Immature natural killer cell (primary cell): ENCODE data around the gene SLN. TPM values are rescaled to one million over a fixed set of nuclear protein-coding genes. Genes with fewer than 3 reads are reported as not detected.
"Not testable (repeated sequence)": the region's sequence is repeated elsewhere in the genome, so short reads cannot be mapped to it uniquely, and the experiment has no call there.

ENCODE experiments used
- DNase-seq, 3 donors: peaks; one replicate each; pipeline ENCODE4 v3.0.0; 2022; ENCODE audit warnings: mixed read lengths in 1 of 3
- H3K27ac Mint-ChIP-seq, 6 donors: one replicate each; pipeline ENCODE4 v1.8.0; 2020; ENCODE audit warnings: mixed read lengths in 6 of 6, mild to moderate bottlenecking in 5 of 6, inconsistent platforms in 4 of 6, moderate library complexity in 3 of 6
- H3K27me3 Mint-ChIP-seq, 3 donors: one replicate each; pipeline ENCODE4 v1.8.0; 2020 to 2021; ENCODE audit warnings: low read depth in 3 of 3, mild to moderate bottlenecking in 3 of 3, mixed read lengths in 3 of 3, moderate library complexity in 3 of 3, inconsistent platforms in 1 of 3
- H3K36me3 Mint-ChIP-seq, 3 donors: one replicate each; pipeline ENCODE4 v1.8.0; 2020; ENCODE audit warnings: mixed read lengths in 3 of 3, inconsistent platforms in 2 of 3, mild to moderate bottlenecking in 2 of 3
- H3K4me1 Mint-ChIP-seq, 2 donors: one replicate each; pipeline ENCODE4 v1.8.0; 2020; ENCODE audit warnings: inconsistent platforms in 2 of 2, mild to moderate bottlenecking in 2 of 2, mixed read lengths in 2 of 2, moderate library complexity in 1 of 2
- H3K4me3 Mint-ChIP-seq, 5 donors: one replicate each; pipeline ENCODE4 v1.8.0; 2020; ENCODE audit warnings: mild to moderate bottlenecking in 5 of 5, mixed read lengths in 5 of 5, inconsistent platforms in 3 of 5, moderate library complexity in 3 of 5
- H3K9me3 Mint-ChIP-seq, 6 donors: one replicate each; pipeline ENCODE4 v1.8.0; 2020; ENCODE audit warnings: mild to moderate bottlenecking in 6 of 6, mixed read lengths in 6 of 6, inconsistent platforms in 4 of 6, moderate library complexity in 3 of 6
- polyA plus RNA-seq, 3 donors: library from polyadenylated mRNA; unstranded; fragments of 300-500 nt; fragmentation: Illumina TruSeq; gene quantifications; one replicate each; pipeline ENCODE4 v1.2.3, GENCODE V29; 2021

SLN gene
- not detected for polyA plus RNA-seq

GRCh38 chr11:107711861-107712755 is at the start of gene SLN:
TSS of gene SLN (minus strand) at chr11:107712056.
- Mint-ChIP-seq H3K27me3 (peaks cover 3 to 7% (median 6%) of the 10 kb centered on the region in 3 donors), H3K9me3 (peaks cover 0 to 2% (median 0%) of the 10 kb centered on the region in 6 donors), H3K4me3 (no peak within 1 kb of the TSS), H3K4me1 (no peaks in the 10 kb centered on the region), H3K27ac (no peak within 1 kb of the TSS), H3K36me3 (no peaks in the 10 kb centered on the region)
- no peak for DNase-seq

- not testable (repeated sequence) for H3K36me3 Mint-ChIP-seq, H3K9me3 Mint-ChIP-seq, DNase-seq
Measured at GRCh38 chr11:107758719-107759355, 47.0 kb upstream of the SLN start.

GRCh38 chr11:107757661-107758060 is 45.8 kb upstream of the SLN start:
- Mint-ChIP-seq H3K27ac (no peak overlapping the region), H3K27me3 (peaks cover 0 to 11% (median 10%) of the 10 kb centered on the region in 3 donors), H3K4me1 (no peaks in the 10 kb centered on the region)

More at GRCh38 chr11:107758719-107759355, 47.0 kb upstream of the SLN start:
- not testable (repeated sequence) for H3K4me3 Mint-ChIP-seq, H3K27ac Mint-ChIP-seq, H3K4me1 Mint-ChIP-seq
- H3K27me3 Mint-ChIP-seq = peaks cover 1 to 16% (median 10%) of the 10 kb centered on the region in 3 donors

GRCh38 chr11:107756553-107756952 is 44.7 kb upstream of the SLN start:
- no peak for DNase-seq
- Mint-ChIP-seq H3K4me3 (no peak overlapping the region), H3K27ac (no peak overlapping the region), H3K36me3 (peaks cover 0 to 3% (median 0%) of the 10 kb centered on the region in 3 donors), H3K9me3 (no peaks in the 10 kb centered on the region), H3K4me1 (no peaks in the 10 kb centered on the region), H3K27me3 (peaks cover 0 to 9% (median 9%) of the 10 kb centered on the region in 3 donors)

More at GRCh38 chr11:107757661-107758060, 45.8 kb upstream of the SLN start:
- no peak for DNase-seq
- Mint-ChIP-seq H3K4me3 (no peak overlapping the region), H3K9me3 (no peaks in the 10 kb centered on the region), H3K36me3 (peaks cover 0 to 3% (median 0%) of the 10 kb centered on the region in 3 donors)

- Mint-ChIP-seq H3K4me3 (no peak overlapping the region), H3K27ac (no peak overlapping the region), H3K27me3 (peaks cover 0 to 10% (median 4%) of the 10 kb centered on the region in 3 donors), H3K36me3 (no peaks in the 10 kb centered on the region), H3K4me1 (no peaks in the 10 kb centered on the region), H3K9me3 (no peaks in the 10 kb centered on the region)
- no peak for DNase-seq
Measured at GRCh38 chr11:107752949-107753822, 41.3 kb upstream of the SLN start.

GRCh38 chr11:107752508-107752907 is 40.7 kb upstream of the SLN start:
- no peak overlapping the region for H3K4me3 Mint-ChIP-seq

GRCh38 chr11:107751082-107751481 is 39.2 kb upstream of the SLN start:
- no peak overlapping the region for H3K4me3 Mint-ChIP-seq
- no peak overlapping the region for H3K27ac Mint-ChIP-seq
- peaks cover 0 to 13% (median 0%) of the 10 kb centered on the region in 3 donors for H3K27me3 Mint-ChIP-seq
- DNase-seq = no peak
- no peaks in the 10 kb centered on the region for H3K9me3 Mint-ChIP-seq
- no peaks in the 10 kb centered on the region for H3K36me3 Mint-ChIP-seq
- no peaks in the 10 kb centered on the region for H3K4me1 Mint-ChIP-seq

More at GRCh38 chr11:107752508-107752907, 40.7 kb upstream of the SLN start:
- no peaks in the 10 kb centered on the region for H3K4me1 Mint-ChIP-seq
- H3K27ac Mint-ChIP-seq = no peak overlapping the region
- no peak for DNase-seq
- H3K27me3 Mint-ChIP-seq = peaks cover 0 to 11% (median 0%) of the 10 kb centered on the region in 3 donors
- no peaks in the 10 kb centered on the region for H3K36me3 Mint-ChIP-seq
- no peaks in the 10 kb centered on the region for H3K9me3 Mint-ChIP-seq

GRCh38 chr11:107750313-107750712 is 38.5 kb upstream of the SLN start:
- no peaks in the 10 kb centered on the region for H3K9me3 Mint-ChIP-seq

GRCh38 chr11:107747622-107748021 is 35.8 kb upstream of the SLN start:
- Mint-ChIP-seq H3K4me3 (no peak overlapping the region), H3K4me1 (no peaks in the 10 kb centered on the region), H3K27ac (no peak overlapping the region), H3K36me3 (no peaks in the 10 kb centered on the region), H3K9me3 (peaks cover 0 to 2% (median 0%) of the 10 kb centered on the region in 6 donors), H3K27me3 (peaks cover 0 to 15% (median 5%) of the 10 kb centered on the region in 3 donors)
- no peak for DNase-seq

More at GRCh38 chr11:107750313-107750712, 38.5 kb upstream of the SLN start:
- H3K36me3 Mint-ChIP-seq = no peaks in the 10 kb centered on the region
- no peak overlapping the region for H3K27ac Mint-ChIP-seq
- H3K27me3 Mint-ChIP-seq = peaks cover 0 to 14% (median 1%) of the 10 kb centered on the region in 3 donors
- no peaks in the 10 kb centered on the region for H3K4me1 Mint-ChIP-seq
- no peak for DNase-seq
- no peak overlapping the region for H3K4me3 Mint-ChIP-seq

- H3K9me3 Mint-ChIP-seq = peaks cover 0 to 3% (median 0%) of the 10 kb centered on the region in 6 donors
- no peaks in the 10 kb centered on the region for H3K4me1 Mint-ChIP-seq
- H3K27ac Mint-ChIP-seq = no peak overlapping the region
- H3K27me3 Mint-ChIP-seq = peaks cover 0 to 18% (median 6%) of the 10 kb centered on the region in 3 donors
- H3K4me3 Mint-ChIP-seq = no peak overlapping the region
- no peak for DNase-seq
- no peaks in the 10 kb centered on the region for H3K36me3 Mint-ChIP-seq
Measured at GRCh38 chr11:107744736-107745135, 32.9 kb upstream of the SLN start.

- Mint-ChIP-seq H3K27ac (no peak overlapping the region), H3K4me1 (no peaks in the 10 kb centered on the region), H3K36me3 (no peaks in the 10 kb centered on the region), H3K27me3 (peaks cover 0 to 19% (median 9%) of the 10 kb centered on the region in 3 donors), H3K9me3 (peaks cover 0 to 3% (median 0%) of the 10 kb centered on the region in 6 donors), H3K4me3 (no peak overlapping the region)
- no peak for DNase-seq
Measured at GRCh38 chr11:107743191-107743590, 31.3 kb upstream of the SLN start.

- DNase-seq = no peak
- H3K4me1 Mint-ChIP-seq = no peaks in the 10 kb centered on the region
- no peak overlapping the region for H3K27ac Mint-ChIP-seq
- peaks cover 0 to 3% (median 0%) of the 10 kb centered on the region in 6 donors for H3K9me3 Mint-ChIP-seq
- no peaks in the 10 kb centered on the region for H3K36me3 Mint-ChIP-seq
- no peak overlapping the region for H3K4me3 Mint-ChIP-seq
- peaks cover 0 to 16% (median 9%) of the 10 kb centered on the region in 3 donors for H3K27me3 Mint-ChIP-seq
Measured at GRCh38 chr11:107741044-107741823, 29.4 kb upstream of the SLN start.

GRCh38 chr11:107740271-107740670 is 28.4 kb upstream of the SLN start:
- Mint-ChIP-seq H3K4me1 (no peaks in the 10 kb centered on the region), H3K9me3 (peaks cover 0 to 3% (median 0%) of the 10 kb centered on the region in 6 donors), H3K27me3 (peaks cover 0 to 13% (median 7%) of the 10 kb centered on the region in 3 donors), H3K4me3 (no peak overlapping the region), H3K36me3 (no peaks in the 10 kb centered on the region), H3K27ac (no peak overlapping the region)
- no peak for DNase-seq
